Psoas muscle (tissue), 8 donors: Measurements from ENCODE around the gene COP1. TPM values are rescaled to one million over a fixed set of nuclear protein-coding genes. Genes with fewer than 3 reads are reported as not detected.

Experiments
- ATAC-seq, 4 donors: fragments of 200-7000 bp; cut with Tn5 transposase; one replicate each; pipeline ENCODE4 v1.9.1; 2020; ENCODE audit warnings: moderate library complexity in 3 of 4, mild to moderate bottlenecking in 2 of 4
- DNase-seq, 2 donors: peaks; one replicate each; pipeline ENCODE4 v3.0.0-alpha.2; 2020
- H3K27ac ChIP-seq: fragments of 200-600 bp; one replicate; pipeline ENCODE4 v1.8.0; 2022
- H3K27me3 ChIP-seq, 3 donors: fragments of 200-600 bp in 1 of 3; one replicate each; pipeline versions ENCODE4 v1.6.1 to v1.8.0; 2013 to 2022; ENCODE audit warnings: low read length in 2 of 3, mild to moderate bottlenecking in 2 of 3, moderate library complexity in 1 of 3; ENCODE audit not compliant: insufficient read depth in 3 of 3
- H3K36me3 ChIP-seq, 2 donors: fragments of 200-600 bp in 1 of 2; one replicate each; pipeline versions ENCODE4 v1.6.1 to v1.8.0; 2013 to 2022; ENCODE audit warnings: low read depth in 1 of 2, mild to moderate bottlenecking in 1 of 2, moderate library complexity in 1 of 2; ENCODE audit not compliant: insufficient read depth in 1 of 2
- H3K4me1 ChIP-seq: fragments of 200-600 bp; one replicate; pipeline ENCODE4 v1.8.0; 2022
- H3K4me3 ChIP-seq: fragments of 200-600 bp; one replicate; pipeline ENCODE4 v1.8.0; 2022; ENCODE audit warnings: mild to moderate bottlenecking
- H3K9me3 ChIP-seq: fragments of 200-600 bp; one replicate; pipeline ENCODE4 v1.8.0; 2022
- CTCF ChIP-seq: fragments of 200-600 bp; IDR thresholded peaks from one replicate; pipeline ENCODE4 v1.8.0; 2022; ENCODE audit warnings: antibody characterized with exemption
- WGBS, 3 donors: extraction: QIAGEN DNeasy Blood & Tissue Kit; methylation state at CpG; one replicate each; pipeline versions ENCODE4 v1.1.6 to v1.1.7; 2013; 5-methylcytosine and 5-hydroxymethylcytosine counted together
- intact Hi-C, 2 donors: fragments of 100-400 bp; cut with DNase I; formaldehyde crosslinking; loops; one replicate each; pipeline versions ENCODE4 v1.11.0 to v1.14.2; 2022
- polyA plus RNA-seq, 3 donors: library from polyadenylated mRNA; stranded (reverse); fragments of 200-250 nt; gene quantifications; one replicate each; pipeline ENCODE4 v1.2.3, GENCODE V29; 2013
- total RNA-seq, 4 donors: library from RNA; stranded (reverse); fragmentation: NEBNext Ultra II Directional in 2 of 4; extraction: Animal tissue kit (Norgen Biotek cat#: 25700) in 2 of 4; gene quantifications; one replicate each; pipeline versions ENCODE4 v1.2.1 to v1.2.4, GENCODE V29; 2021 to 2023
- donor health status: healthy with polysubstance abuse.
- donor health status: DM: no; HTN: no; CAD: no; lungs with moderate emphysema.
- donor health status: Bipolar disorder and iron deficiency.
- donor health status: healthy.
- donor health status: DM: yes; HTN: yes; CAD: no.
- donor health status: DM: no; HTN: no; CAD: no.
- donor health status: DM: no; HTN: no; CAD: no.
- donor health status: DM: yes; HTN: yes; CAD: no.

COP1 gene
- total and polyA plus RNA-seq, 7 donors = 19.5 to 30.6 (median 22.7) TPM

GRCh38 chr1:176149939-176150807 lies 56.9 kb downstream of the COP1 start:
- no peak for DNase-seq
- peaks cover 0 to 4% of the 10 kb centered on the region in 2 donors for H3K36me3 ChIP-seq
- no peak for TF ChIP-seq CTCF
- no peak overlapping the region for H3K27ac ChIP-seq
- H3K4me1 ChIP-seq = no peaks in the 10 kb centered on the region
- H3K9me3 ChIP-seq = no peaks in the 10 kb centered on the region
- ATAC-seq = no peak
- no peaks in the 10 kb centered on the region for H3K27me3 ChIP-seq
- 77 to 86% (median 78%) methylated on average over 4 of the region's 4 CpGs for WGBS, 3 donors
- H3K4me3 ChIP-seq = no peak overlapping the region
- intact Hi-C loops = no loop called here

- no peaks in the 10 kb centered on the region for H3K9me3 ChIP-seq
- ATAC-seq = no peak
- no peak for TF ChIP-seq CTCF
- no peaks in the 10 kb centered on the region for H3K27me3 ChIP-seq
- WGBS, 3 donors = 97 to 98% (median 97%) methylated on average over 2 of the region's 2 CpGs
- H3K36me3 ChIP-seq = peaks cover 0 to 4% of the 10 kb centered on the region in 2 donors
- no peak overlapping the region for H3K4me3 ChIP-seq
- intact Hi-C loops = no loop called here
- no peaks in the 10 kb centered on the region for H3K4me1 ChIP-seq
- DNase-seq = no peak
- H3K27ac ChIP-seq = no peak overlapping the region
Measured at GRCh38 chr1:176144526-176144925, 62.6 kb downstream of the COP1 start.

DNA sequence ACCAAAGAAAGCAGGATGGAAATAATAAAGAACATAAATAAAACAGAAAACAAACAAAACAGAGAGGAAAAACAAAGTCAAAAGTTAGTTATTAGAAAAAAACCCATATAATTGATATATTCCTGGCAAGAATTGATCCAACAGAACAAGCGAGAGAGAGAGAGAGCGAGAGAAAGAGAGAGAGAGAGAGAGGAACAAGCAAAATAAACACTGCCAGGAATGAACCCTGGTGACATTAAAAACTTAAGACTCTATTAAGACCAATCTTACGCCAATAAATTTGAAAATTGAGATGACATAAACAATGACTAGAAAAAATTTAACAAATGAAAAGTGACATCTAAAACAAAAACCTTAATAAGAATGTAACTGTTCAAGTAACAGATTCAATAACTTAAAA lies 64.1 kb downstream of the COP1 start:
- TF ChIP-seq CTCF = no peak
- intact Hi-C loops = no loop called here
- H3K4me3 ChIP-seq = no peak overlapping the region
- peaks cover 0 to 4% of the 10 kb centered on the region in 2 donors for H3K36me3 ChIP-seq
- no peaks in the 10 kb centered on the region for H3K4me1 ChIP-seq
- no peak overlapping the region for H3K27ac ChIP-seq
- no peaks in the 10 kb centered on the region for H3K27me3 ChIP-seq
- ATAC-seq (no peak), DNase-seq (no peak)
- 89 to 93% (median 93%) methylated on average over 3 of the region's 3 CpGs for WGBS, 3 donors
- no peaks in the 10 kb centered on the region for H3K9me3 ChIP-seq

DNA sequence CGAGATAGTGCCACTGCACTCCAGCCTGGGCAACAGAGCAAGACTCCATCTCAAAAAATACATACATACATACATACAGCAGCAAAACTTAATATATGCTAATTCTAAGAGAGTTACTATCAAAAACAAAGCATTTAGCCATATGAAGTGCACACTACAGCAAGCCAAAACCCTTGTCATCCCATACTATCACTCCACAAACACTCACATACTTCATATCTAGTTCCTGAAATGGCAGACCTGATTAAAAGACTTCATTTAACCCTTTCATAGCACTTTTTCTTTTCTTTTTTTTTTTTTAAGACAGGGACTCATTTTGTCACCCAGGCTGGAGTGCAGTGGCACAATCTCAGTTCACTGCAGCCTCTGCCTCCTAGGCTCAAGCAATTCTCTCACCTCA lies 65.6 kb downstream of the COP1 start:
- DNase-seq (no peak), ATAC-seq (no peak)
- Histone ChIP-seq H3K27me3 (no peaks in the 10 kb centered on the region), H3K4me1 (no peaks in the 10 kb centered on the region), H3K27ac (no peak overlapping the region), H3K4me3 (no peak overlapping the region), H3K9me3 (no peaks in the 10 kb centered on the region), H3K36me3 (peaks cover 0 to 4% of the 10 kb centered on the region in 2 donors)
- intact Hi-C loops = no loop called here
- 95 to 100% (median 96%) methylated on average over 1 of the region's 1 CpG for WGBS, 3 donors
- no peak for TF ChIP-seq CTCF
